ENCODE measurements around the gene MEOX1.

GRCh38 chr17:43614561-43614960 is 47.2 kb downstream of the MEOX1 start:
- no peak for TF ChIP-seq CTCF (conservative IDR thresholded peaks at IDR 0.05 in 1 of 2, IDR thresholded peaks at IDR 0.05 in 1 of 2; ENCODE audit: low read depth in 1 of 2, low read length in 2 of 2)
- no peak for TF ChIP-seq EZH2 (IDR thresholded peaks at IDR 0.05; ENCODE audit: low read length, missing control alignments)

Data from fibroblast of lung (primary cell).